Fibroblast of pulmonary artery (primary cell): ENCODE data around the gene RXFP1.

Experiments
- DNase-seq: peaks from one replicate; pipeline ENCODE4 v3.0.0-alpha.2; 2010; ENCODE audit warnings: low read depth
- H3K4me3 ChIP-seq: replicated peaks from 2 replicates; pipeline ENCODE4 v1.5.1; 2011; ENCODE audit warnings: low read depth, mild to moderate bottlenecking, control low read depth, low read length, moderate library complexity
- TF ChIP-seq, protein P1 (sequence below): IDR thresholded peaks from 2 replicates; pipeline ENCODE4 v1.5.1; 2011; ENCODE audit warnings: mild to moderate bottlenecking, control low read depth, low read length, inconsistent platforms; ENCODE audit errors: missing control alignments

Gene RXFP1

DNA sequence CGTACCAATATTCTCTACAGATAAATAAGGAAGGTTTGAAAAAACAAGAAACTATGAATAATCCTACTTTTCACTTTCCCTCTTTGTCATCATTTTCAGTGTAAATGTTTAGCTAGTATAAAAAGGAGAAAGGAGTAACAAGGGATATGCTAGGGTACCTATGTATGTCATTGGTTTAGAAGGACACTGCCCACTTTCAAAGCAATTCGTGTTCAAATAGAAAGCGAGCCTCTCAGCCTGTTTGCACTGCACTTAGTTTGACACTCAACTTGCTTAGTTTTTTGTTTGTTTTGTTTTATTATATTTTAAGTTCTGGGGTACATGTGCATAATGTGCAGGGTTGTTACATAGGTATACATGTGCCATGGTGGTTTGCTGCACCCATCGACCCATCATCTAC, 21.6 kb upstream of the RXFP1 start:
- H3K4me3 ChIP-seq, result no peak overlapping the region
- no peak for DNase-seq
- TF ChIP-seq, protein P1, sequence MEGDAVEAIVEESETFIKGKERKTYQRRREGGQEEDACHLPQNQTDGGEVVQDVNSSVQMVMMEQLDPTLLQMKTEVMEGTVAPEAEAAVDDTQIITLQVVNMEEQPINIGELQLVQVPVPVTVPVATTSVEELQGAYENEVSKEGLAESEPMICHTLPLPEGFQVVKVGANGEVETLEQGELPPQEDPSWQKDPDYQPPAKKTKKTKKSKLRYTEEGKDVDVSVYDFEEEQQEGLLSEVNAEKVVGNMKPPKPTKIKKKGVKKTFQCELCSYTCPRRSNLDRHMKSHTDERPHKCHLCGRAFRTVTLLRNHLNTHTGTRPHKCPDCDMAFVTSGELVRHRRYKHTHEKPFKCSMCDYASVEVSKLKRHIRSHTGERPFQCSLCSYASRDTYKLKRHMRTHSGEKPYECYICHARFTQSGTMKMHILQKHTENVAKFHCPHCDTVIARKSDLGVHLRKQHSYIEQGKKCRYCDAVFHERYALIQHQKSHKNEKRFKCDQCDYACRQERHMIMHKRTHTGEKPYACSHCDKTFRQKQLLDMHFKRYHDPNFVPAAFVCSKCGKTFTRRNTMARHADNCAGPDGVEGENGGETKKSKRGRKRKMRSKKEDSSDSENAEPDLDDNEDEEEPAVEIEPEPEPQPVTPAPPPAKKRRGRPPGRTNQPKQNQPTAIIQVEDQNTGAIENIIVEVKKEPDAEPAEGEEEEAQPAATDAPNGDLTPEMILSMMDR, result no peak

GRCh38 chr4:158513256-158513655, 8.4 kb upstream of the RXFP1 start:
- TF ChIP-seq, protein P1, result no peak
- DNase-seq, result no peak
- H3K4me3 ChIP-seq, result no peak overlapping the region

DNA sequence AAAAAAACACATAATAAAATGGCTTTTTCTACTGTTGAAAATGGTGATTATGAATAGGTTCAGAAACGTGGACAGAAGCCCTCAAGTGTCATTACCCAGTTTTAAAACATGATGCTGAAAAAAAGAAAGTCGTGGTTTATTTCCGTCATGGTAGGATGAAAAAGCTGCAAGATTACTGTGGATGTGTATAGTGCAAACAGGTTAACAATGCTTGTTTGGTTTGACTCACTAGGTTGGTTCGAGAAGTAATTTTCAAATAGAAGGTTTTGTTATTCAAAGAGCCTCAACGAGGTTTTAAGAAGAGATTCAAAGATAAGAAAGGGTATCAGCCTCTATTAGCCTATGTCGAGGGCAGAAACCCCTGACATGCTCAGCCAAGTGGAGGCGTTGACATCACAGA, 2.5 kb upstream of the RXFP1 start:
- TF ChIP-seq, protein P1, result no peak
- DNase-seq, result no peak
- H3K4me3 ChIP-seq, result no peak overlapping the region

GRCh38 chr4:158523990-158524535, 2.4 kb downstream of the RXFP1 start:
- no peak for DNase-seq
- TF ChIP-seq, protein P1, result no peak
- no peak overlapping the region for H3K4me3 ChIP-seq

GRCh38 chr4:158527516-158527915, 5.8 kb downstream of the RXFP1 start:
- TF ChIP-seq, protein P1, result no peak
- DNase-seq, result no peak
- no peak overlapping the region for H3K4me3 ChIP-seq

GRCh38 chr4:158529505-158529904, 7.8 kb downstream of the RXFP1 start:
- no peak for DNase-seq
- no peak overlapping the region for H3K4me3 ChIP-seq
- TF ChIP-seq, protein P1, result no peak

DNA sequence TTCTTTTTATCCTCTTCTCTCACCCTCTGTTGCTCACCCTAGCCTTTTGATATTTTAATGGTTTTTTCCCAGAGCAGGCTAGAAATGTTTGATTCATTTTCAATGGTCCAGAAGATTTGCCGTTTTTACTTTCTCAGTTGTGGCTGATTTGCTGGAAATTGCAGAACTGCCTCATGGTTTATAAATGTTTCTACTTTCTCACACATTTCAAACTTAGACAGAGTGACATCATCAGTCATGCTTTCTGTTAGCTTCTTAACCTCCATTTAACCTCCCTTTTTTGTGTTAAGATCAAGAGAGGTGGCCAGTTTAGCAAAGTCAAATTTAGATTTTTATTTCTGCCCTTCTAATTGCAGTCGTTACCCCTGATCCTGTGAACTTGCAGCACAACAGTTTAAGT, 8.7 kb downstream of the RXFP1 start:
- TF ChIP-seq, protein P1, result no peak
- H3K4me3 ChIP-seq, result no peak overlapping the region
- no peak for DNase-seq
